ENCODE measurements around the gene LRCH1.

- no peak for TF ChIP-seq EZH2 (IDR thresholded peaks at IDR 0.05; ENCODE audit: low read depth)
- TF ChIP-seq CTCF (conservative IDR thresholded peaks at IDR 0.05) = no peak
These were observed 13.7 kb upstream of the LRCH1 start for GRCh38 chr13:46539231-46539630.

Measured in PC-9 (cell line).